ENCODE data around the gene CCNQ.
A peak's percentile ranks its signal among the peaks of the same experiment; 100 is the strongest.

The CCNQ gene

GRCh38 chrX:153593811-153594500, 5.0 kb downstream of the CCNQ start:
- DNase-seq = no peak

GRCh38 chrX:153592966-153593688, 5.8 kb downstream of the CCNQ start:
- no peak for DNase-seq

DNA sequence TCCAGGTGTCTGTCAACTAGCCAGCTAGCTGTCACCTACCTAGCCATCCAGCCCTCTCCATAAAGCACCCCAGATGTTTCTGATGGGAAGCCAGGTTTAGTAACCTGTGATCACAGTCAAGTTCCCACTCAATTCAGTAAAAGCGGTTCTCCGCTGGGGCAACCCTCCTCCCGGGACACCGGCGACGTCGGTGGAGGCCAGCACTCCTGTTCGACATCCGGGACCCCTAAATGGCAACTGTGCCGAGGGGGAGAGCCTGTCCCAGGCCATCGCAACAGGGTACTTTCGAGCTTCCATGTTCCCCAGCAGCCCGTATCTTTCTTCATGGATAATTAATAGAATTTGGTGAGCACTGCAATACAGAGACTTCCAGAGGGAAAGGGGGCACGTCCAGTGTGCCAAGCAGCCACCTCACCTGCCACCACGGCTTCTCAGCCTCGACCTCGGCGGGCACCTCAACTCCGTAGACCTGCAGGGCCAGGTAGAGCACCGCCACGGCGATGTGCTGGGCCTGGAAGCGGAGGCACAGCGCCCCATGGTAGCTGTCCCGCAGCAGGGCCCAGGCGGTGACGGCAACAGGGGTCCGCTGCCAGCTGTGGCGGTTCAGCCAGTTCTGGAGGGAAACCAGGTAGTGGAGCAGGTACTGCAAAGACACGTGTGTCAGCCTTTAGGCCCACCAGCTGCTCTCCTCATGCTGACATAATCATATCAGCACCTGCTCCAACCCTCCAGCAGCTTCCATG, 6.7 kb downstream of the CCNQ start:
- DNase-seq = no peak

DNA sequence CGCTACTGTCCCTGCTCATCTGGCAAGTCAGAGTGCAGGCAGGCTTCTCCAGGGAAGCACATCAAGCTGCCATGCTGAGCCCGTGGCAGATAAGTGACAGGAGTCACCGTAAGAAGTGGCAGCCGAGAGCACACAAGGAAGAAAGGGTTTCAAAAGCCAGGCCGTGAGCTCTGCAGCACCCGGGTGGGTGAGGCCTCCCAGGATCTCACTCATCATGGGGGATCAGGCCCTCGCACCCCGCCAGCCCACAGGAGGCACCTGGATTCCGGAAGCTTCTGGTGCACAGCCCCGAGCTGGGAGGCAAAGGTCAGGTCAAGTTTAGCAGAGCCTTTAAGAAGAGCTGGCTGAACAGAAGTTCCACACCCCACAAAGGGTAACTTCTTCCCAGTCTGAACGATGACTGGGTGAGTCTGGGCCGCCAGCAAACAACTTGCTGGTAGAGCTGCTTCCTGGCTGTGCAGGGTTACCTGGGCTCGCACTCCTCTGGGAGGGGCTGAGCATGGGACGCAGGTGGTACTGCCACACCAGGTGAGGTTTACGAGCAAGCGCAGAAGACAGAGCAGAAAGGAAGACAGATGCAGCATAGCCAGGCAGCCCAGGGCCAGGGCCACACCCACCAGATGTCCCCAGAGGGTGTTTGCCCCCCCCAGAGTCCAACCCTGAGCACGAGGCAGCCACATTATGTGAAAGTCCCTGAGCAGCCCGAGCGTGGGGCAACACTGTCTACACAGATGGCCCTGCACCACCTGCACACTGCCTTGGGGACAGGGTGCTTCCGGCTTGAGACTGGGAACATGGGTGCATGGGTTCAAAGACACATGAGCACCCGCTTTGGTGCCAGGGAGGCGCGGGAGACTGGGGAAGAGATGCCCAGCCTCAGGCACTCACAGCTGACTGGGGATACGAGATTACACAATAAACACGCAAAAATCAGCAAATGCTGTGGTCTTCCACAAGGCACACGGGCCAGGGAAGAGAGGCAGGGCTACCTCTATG, 7.7 kb downstream of the CCNQ start:
- DNase-seq = no peak

DNA sequence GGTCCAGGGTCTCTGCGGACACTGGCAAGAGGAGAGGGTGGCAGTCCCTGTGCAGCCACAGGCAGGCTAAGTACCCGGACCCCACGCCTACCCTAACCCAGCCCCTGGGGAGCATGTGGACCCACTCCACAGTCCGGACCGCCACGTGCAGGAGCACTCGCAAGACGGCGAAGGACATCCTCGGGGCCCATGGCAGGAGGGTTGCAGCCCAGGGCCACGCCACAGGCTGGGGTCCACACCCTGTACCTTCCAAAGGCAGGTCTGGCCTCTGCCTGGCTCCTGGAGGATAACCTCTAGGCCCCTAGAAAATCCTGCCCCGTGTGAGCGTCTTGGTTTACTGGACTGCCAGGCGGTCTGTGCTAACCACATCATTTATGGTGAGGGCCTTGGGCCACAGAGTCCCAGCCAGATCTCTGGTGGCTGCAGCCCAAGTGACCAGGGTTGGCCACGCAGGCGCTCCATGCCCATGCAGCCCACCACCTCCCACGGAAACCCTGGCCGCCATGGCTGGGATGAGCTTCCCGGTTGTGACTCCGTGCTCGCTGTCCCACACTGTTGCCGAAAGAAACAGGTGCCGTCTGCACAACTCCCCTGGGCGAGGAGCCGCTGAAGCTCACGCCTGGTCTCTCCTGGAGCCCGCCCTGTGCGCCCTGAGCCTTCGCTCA, 10.0 kb downstream of the CCNQ start:
- DNase-seq = no peak

- no peak for DNase-seq
Observed at GRCh38 chrX:153588021-153588781, 10.7 kb downstream of the CCNQ start.

DNA sequence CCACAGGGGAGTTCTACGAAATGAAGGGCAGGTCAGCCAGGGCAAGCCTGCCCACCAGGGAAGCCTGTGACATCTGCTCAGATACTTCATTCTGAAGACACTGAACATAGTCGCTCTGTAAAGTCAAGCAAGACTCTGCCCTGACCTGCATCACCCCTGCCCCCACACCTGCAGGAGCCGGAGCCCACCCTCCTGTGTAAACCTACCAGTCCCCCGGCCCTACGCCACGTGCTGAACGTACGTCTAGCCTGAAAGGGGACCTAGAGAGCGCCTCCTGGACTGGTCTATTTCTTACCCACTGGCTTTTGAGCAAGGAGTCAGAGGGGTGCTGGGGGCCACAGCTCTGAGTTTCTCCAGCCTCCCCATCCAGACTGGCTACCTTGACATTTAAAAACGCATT, 11.6 kb downstream of the CCNQ start:
- no peak for DNase-seq

GRCh38 chrX:153585827-153586226, 13.1 kb downstream of the CCNQ start:
- no peak for DNase-seq

- no peak for DNase-seq
Observed at GRCh38 chrX:153583433-153583832, 15.5 kb downstream of the CCNQ start.

DNA sequence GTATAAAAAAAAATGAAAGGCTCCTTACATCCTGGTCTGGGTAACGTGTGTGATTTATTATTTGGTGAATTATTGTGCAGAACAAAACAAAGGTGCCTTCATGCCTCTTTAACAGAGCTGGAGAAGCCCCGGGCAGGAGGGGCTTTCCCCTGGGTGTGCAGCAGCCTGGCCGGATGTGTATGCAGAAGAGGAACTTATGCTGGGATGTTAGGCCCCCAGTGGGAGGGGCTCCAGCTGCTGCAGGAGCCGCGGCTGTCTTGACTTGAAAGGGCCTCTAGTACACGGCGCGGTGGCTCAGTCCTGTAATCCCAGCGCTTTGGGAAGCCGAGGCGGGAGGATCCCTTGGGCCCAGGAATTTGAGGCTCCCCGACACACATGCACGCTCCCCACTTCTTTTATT, 16.0 kb downstream of the CCNQ start:
- peak; percentile 62 for DNase-seq

DNA sequence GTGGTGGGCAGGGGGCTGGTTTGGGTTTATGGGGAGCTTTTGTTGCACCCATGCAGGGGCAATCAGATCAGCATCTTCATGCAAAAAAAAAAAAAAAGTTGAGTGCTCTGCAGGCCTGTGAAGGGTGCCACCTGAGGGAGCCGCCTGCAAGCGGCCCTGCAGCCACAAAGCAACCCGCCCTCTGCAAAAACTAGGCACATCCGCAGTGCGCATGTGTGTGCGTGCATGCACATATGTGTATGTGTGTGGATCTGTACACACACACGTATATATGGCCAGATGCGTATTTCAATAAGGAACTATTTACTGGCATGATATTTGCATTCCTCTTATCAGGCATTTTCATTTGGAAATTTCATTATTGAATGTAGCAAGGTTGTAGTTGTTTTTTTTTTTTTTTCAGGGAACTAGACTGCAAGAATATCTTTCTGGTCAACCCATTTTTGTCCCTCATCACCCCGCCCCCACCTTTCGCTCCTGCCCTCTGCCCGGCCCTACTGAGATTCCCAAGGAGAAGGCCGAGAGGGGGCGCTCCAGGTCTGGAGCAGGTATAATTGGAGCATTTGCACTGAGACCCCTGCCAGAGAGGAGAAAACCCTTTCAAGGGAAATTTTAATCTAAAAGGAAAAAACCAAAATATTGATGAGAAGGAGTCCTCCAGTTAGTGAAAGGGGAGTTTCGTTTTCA, 18.1 kb downstream of the CCNQ start:
- no peak for DNase-seq

GRCh38 chrX:153578889-153579288, 20.1 kb downstream of the CCNQ start:
- DNase-seq = no peak

DNA sequence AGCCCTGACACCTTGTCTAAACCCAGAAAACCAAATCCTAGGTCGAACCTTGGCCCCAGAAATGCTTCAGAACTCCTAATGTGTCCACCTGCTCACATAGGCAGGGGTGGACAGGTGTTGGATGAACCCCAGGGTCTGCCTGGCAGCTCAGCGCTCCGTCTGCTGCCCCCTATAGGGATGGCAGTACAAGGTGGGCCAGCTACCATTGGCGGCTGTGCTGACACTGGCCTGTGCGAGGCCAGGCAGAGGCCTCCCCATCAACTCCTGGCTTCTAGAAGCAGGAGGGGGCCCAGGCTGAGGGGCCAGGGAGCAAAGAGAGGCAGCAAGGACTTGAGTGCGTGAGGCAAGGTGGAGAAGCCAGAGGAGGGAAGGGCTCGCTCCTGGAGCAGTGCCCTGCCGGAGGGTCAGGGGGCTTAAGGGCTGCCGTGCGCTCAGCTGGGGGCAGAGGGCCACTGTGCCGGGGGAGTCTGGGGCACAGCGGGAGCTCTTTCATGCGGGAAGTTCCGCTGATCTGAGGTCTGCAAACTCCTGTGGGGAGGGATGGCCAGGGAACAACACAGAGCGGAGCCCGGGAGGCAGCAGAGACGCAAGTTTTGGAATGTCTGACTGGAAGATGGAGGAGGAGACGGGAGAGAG, 20.6 kb downstream of the CCNQ start:
- no peak for DNase-seq

- DNase-seq = no peak
Observed at GRCh38 chrX:153576961-153577360, 22.0 kb downstream of the CCNQ start.

DNA sequence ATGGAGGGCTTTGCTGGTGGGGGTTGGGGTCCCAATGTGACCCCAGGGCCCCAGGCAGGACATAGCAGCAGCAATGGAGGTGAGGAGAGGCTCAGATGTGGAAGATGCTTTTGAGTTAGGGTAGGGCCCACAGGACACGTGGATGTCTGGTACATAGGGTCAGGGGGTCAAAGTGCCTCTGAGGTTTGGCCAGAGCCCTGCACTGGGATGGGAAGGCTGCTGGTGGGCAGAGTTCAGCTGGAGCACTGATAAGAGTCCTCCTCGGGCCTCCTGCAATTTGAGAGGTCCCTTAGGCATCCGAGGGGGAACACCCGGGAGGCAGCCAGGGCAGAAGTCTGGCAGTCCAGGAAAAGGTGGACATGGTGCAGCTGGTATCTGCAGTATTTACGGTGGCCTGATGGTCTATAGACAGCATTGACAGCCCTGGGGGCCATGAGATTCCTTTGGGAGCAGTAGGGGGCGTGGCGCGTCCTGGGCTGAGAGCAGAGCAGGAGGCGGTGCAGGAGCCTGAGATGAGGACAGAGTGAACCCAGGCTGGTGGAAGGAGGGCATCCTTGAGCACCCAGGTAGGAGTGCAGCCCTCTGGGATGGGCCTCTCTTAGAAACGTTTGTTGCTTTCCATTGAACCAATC, 22.6 kb downstream of the CCNQ start:
- DNase-seq = no peak

DNA sequence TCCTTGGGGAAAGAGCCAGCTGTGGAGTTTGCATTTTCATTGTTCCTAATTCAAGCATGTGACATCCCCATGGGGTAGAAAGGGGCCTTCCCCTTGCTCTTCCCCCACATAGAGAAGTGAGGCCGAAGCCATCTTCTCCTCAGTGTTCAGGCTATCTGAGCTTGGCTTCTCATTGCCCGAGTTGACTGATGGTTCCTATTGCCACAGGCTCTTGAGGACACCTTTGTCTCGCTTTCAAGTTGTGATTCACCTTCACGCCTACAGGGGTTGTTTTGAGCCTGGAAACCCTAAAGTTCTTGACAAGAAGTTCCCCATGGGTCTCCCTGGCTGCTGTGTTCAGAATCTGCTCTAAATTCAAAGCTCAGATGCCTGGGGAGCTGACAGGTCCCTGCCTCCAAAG, 25.0 kb downstream of the CCNQ start:
- no peak for DNase-seq

DNA sequence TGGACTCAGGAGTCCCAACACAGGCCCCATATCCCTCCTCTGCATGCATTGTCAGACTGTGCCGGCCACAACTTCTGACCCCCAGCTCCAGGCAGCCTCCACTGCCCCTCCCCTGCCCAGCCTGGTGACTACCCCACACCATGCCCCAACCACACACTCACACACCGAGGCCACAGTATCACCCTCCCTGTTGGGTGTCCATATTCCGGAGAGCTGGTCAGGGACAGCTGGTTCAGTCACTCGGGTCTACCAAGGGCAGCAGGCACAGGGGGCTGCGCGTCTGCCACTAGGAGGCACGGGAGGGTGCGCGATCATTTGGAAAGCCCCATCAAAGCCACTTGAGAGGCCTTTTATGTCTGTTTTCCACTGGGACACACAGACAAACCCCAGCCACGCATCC, 26.3 kb downstream of the CCNQ start:
- no peak for DNase-seq

DNA sequence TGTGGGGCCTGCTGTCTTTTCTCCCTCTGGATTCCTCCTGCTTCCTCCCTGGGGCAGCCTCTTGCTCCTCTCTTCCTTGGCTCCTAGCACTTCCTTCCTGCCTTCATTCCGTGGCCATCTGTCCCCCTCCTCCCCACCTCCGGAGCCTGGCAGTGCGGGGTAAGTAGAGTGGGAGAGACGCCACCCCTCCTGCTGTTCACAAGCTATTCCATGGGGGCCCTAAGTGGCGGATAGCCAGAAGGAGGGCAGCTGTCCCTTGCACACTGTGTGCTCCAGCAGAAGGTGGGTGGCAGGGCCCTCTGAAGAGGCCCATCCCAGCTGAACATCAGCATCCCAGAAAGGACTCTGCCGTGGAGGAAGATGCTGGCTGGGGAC, 27.4 kb downstream of the CCNQ start:
- DNase-seq = no peak

DNA sequence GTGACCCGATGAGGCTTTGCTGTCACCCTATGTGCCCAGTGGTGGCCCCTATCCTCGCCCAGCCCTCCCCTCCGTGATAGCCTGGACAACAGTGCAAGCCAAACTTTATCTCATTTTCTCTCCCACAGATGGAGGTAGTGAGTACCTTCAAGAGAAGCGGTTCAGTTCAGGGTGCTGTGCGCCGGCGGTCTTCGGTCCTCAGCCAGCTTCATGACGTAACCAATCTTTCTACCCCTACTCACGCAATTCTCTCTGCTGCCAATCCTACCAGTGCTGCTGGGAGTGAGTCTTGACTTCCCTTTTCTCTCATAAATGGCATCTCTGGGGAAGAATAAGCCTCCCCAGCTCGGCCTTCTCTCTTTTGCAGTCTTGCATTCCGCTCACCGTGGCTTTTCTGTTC, 29.5 kb downstream of the CCNQ start:
- no peak for DNase-seq
